Measurements from ENCODE around the gene WDR38.

DNA sequence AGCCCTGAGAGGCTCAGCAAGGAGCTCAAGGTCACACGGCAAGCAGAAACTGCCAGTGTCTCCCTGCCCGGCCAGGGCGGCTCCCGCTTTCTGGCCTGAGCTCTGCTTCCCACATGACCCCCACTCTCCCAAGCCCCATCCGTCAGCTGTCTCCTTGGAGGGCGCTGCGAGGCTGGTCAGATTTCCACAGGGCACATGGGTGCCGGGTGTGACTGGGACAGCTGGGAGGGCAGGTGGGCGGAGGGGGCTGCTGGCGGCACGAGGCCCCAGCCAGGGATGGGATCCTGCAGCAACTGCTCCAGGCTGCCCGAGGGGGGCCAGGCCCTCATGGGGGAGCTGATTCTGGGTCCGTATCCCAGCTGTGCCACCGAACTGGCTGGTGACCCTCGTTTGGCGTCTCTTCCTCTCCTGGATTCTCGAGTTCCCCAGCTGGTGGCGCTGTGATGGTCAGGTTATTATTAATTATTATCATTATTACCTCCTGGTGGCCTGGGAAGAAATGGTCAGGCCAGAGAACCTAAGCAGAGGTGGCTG is 12.9 kb upstream of the WDR38 start:
- TF ChIP-seq, protein P1, sequence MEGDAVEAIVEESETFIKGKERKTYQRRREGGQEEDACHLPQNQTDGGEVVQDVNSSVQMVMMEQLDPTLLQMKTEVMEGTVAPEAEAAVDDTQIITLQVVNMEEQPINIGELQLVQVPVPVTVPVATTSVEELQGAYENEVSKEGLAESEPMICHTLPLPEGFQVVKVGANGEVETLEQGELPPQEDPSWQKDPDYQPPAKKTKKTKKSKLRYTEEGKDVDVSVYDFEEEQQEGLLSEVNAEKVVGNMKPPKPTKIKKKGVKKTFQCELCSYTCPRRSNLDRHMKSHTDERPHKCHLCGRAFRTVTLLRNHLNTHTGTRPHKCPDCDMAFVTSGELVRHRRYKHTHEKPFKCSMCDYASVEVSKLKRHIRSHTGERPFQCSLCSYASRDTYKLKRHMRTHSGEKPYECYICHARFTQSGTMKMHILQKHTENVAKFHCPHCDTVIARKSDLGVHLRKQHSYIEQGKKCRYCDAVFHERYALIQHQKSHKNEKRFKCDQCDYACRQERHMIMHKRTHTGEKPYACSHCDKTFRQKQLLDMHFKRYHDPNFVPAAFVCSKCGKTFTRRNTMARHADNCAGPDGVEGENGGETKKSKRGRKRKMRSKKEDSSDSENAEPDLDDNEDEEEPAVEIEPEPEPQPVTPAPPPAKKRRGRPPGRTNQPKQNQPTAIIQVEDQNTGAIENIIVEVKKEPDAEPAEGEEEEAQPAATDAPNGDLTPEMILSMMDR (IDR thresholded peaks at IDR 0.05): no peak
- TF ChIP-seq POLR2A (IDR thresholded peaks at IDR 0.05) (no peak), POLR2AphosphoS5 (IDR thresholded peaks at IDR 0.05) (no peak)
